Astrocyte (in vitro differentiated cells and primary cell): Measurements from ENCODE around the gene ZXDC. TPM values are rescaled to one million over a fixed set of nuclear protein-coding genes. Genes with fewer than 3 reads are reported as not detected.
A peak's percentile ranks its signal among the peaks of the same experiment; 100 is the strongest.

ENCODE experiments used
- DNase-seq: peaks from one replicate; pipeline ENCODE4 v3.0.0-alpha.2; 2010; ENCODE audit warnings: low read depth
- FAIRE-seq: peaks from 2 replicates; lab custom pipeline; 2011; peaks lifted over from hg19 to GRCh38; lab: Jason Lieb, UNC
- H2AFZ ChIP-seq: 2 replicates; pipeline ENCODE4 v1.6.0; 2012; ENCODE audit warnings: low read depth, low read length, inconsistent platforms
- H3K27ac ChIP-seq: 2 replicates; pipeline ENCODE4 v1.5.1; 2011; ENCODE audit warnings: low read depth, low read length, inconsistent platforms
- H3K27me3 ChIP-seq: 2 replicates; pipeline ENCODE4 v1.6.0; 2011; ENCODE audit warnings: low read length, inconsistent platforms; ENCODE audit not compliant: insufficient read depth
- H3K36me3 ChIP-seq: 2 replicates; pipeline ENCODE4 v1.5.1; 2011; ENCODE audit warnings: low read length, inconsistent platforms; ENCODE audit not compliant: insufficient read depth
- H3K4me1 ChIP-seq: 2 replicates; pipeline ENCODE4 v1.5.1; 2011; ENCODE audit warnings: low read length, inconsistent platforms; ENCODE audit not compliant: insufficient read depth
- H3K4me2 ChIP-seq: 2 replicates; pipeline ENCODE4 v1.6.0; 2012; ENCODE audit warnings: low read length, inconsistent platforms
- H3K4me3 ChIP-seq: 2 replicates; pipeline ENCODE4 v1.5.1; 2011; ENCODE audit warnings: low read depth, mild to moderate bottlenecking, low read length, inconsistent platforms; ENCODE audit not compliant: insufficient read depth
- H3K79me2 ChIP-seq: 2 replicates; pipeline ENCODE4 v1.6.0; 2012; ENCODE audit warnings: mild to moderate bottlenecking, low read length, inconsistent platforms; ENCODE audit not compliant: insufficient read depth
- H3K9ac ChIP-seq: 2 replicates; pipeline ENCODE4 v1.6.0; 2012; ENCODE audit warnings: mild to moderate bottlenecking, low read length, inconsistent platforms
- H3K9me3 ChIP-seq: 2 replicates; pipeline ENCODE4 v1.5.1; 2012; ENCODE audit warnings: low read depth, mild to moderate bottlenecking, low read length, inconsistent platforms; ENCODE audit not compliant: insufficient read depth
- H4K20me1 ChIP-seq: 2 replicates; pipeline ENCODE4 v1.6.0; 2012; ENCODE audit warnings: low read length, inconsistent platforms; ENCODE audit not compliant: insufficient read depth
- H3K27ac Mint-ChIP-seq: one replicate; pipeline ENCODE4 v1.8.0; 2021; ENCODE audit warnings: mild to moderate bottlenecking, mixed read lengths; ENCODE audit not compliant: unreplicated experiment
- H3K27me3 Mint-ChIP-seq: one replicate; pipeline ENCODE4 v1.8.0; 2021; ENCODE audit warnings: low read depth, mixed read lengths; ENCODE audit not compliant: unreplicated experiment
- H3K36me3 Mint-ChIP-seq: one replicate; pipeline ENCODE4 v1.8.0; 2021; ENCODE audit warnings: low read depth, mixed read lengths; ENCODE audit not compliant: unreplicated experiment
- H3K4me1 Mint-ChIP-seq: one replicate; pipeline ENCODE4 v1.8.0; 2021; ENCODE audit warnings: low read depth, mixed read lengths; ENCODE audit not compliant: unreplicated experiment
- H3K4me3 Mint-ChIP-seq: one replicate; pipeline ENCODE4 v1.8.0; 2021; ENCODE audit warnings: mild to moderate bottlenecking, moderate library complexity, mixed read lengths; ENCODE audit not compliant: unreplicated experiment
- H3K9me3 Mint-ChIP-seq: one replicate; pipeline ENCODE4 v1.8.0; 2021; ENCODE audit warnings: mild to moderate bottlenecking, mixed read lengths; ENCODE audit not compliant: unreplicated experiment
- CTCF ChIP-seq: IDR thresholded peaks from 2 replicates; pipeline ENCODE4 v1.5.1; 2011; ENCODE audit warnings: low read depth, mild to moderate bottlenecking, inconsistent platforms, low read length, moderate library complexity; ENCODE audit not compliant: insufficient read depth
- EZH2 ChIP-seq: IDR thresholded peaks from 2 replicates; pipeline ENCODE4 v1.6.1; 2012; ENCODE audit warnings: mild to moderate bottlenecking, low read length, inconsistent platforms; ENCODE audit not compliant: insufficient read depth
- total RNA-seq: library from RNA; stranded (reverse); gene quantifications from 2 replicates; pipeline ENCODE4 v1.2.1, GENCODE V29; 2021

The ZXDC gene
- total RNA-seq, 1 donor from 2014 or later: 19.6 TPM

- H3K36me3 ChIP-seq: no peaks in the 10 kb centered on the region
- H3K27ac ChIP-seq: no peak overlapping the region
- no peak for TF ChIP-seq EZH2
- TF ChIP-seq CTCF: no peak
- Mint-ChIP-seq H3K4me1 (no peaks in the 10 kb centered on the region), H3K36me3 (peaks cover 1% of the 10 kb centered on the region), H3K9me3 (no peaks in the 10 kb centered on the region), H3K27me3 (peaks cover 74% of the 10 kb centered on the region), H3K4me3 (no peak overlapping the region), H3K27ac (no peak overlapping the region)
- H3K9me3 ChIP-seq: no peaks in the 10 kb centered on the region
- FAIRE-seq (no peak), DNase-seq (no peak)
- no peaks in the 10 kb centered on the region for H3K79me2 ChIP-seq
- no peak overlapping the region for H2AFZ ChIP-seq
- H3K4me3 ChIP-seq: peak overlapping the region; percentile 28
- H3K4me2 ChIP-seq: peak overlapping the region; percentile 77
- peaks cover 20% of the 10 kb centered on the region for H3K27me3 ChIP-seq
- no peak overlapping the region for H3K9ac ChIP-seq
- no peaks in the 10 kb centered on the region for H4K20me1 ChIP-seq
- H3K4me1 ChIP-seq: peaks cover 7% of the 10 kb centered on the region
Measured at GRCh38 chr3:126524429-126524988, 48.8 kb upstream of the ZXDC start.

- no peak within 1 kb of the TSS for H3K9ac ChIP-seq
- peaks cover 1% of the 10 kb centered on the region for H3K36me3 Mint-ChIP-seq
- H3K27me3 Mint-ChIP-seq: peaks cover 74% of the 10 kb centered on the region
- no peaks in the 10 kb centered on the region for H3K4me1 Mint-ChIP-seq
- H3K9me3 Mint-ChIP-seq: no peaks in the 10 kb centered on the region
- H2AFZ ChIP-seq: peak within 1 kb of the TSS; percentile 71
- no peaks in the 10 kb centered on the region for H3K9me3 ChIP-seq
- H3K27ac Mint-ChIP-seq: peak within 1 kb of the TSS; percentile 12
- peak within 1 kb of the TSS; percentile 77 for H3K4me2 ChIP-seq
- peak within 1 kb of the TSS; percentile 28 for H3K4me3 ChIP-seq
- peak within 1 kb of the TSS; percentile 64 for H3K4me3 Mint-ChIP-seq
- FAIRE-seq (no peak), DNase-seq (peak; percentile 39)
- H3K27ac ChIP-seq: no peak within 1 kb of the TSS
- H3K79me2 ChIP-seq: no peaks in the 10 kb centered on the region
- H4K20me1 ChIP-seq: no peaks in the 10 kb centered on the region
- no peaks in the 10 kb centered on the region for H3K36me3 ChIP-seq
- TF ChIP-seq EZH2: peak; percentile 34
- no peak for TF ChIP-seq CTCF
- peaks cover 7% of the 10 kb centered on the region for H3K4me1 ChIP-seq
- peaks cover 21% of the 10 kb centered on the region for H3K27me3 ChIP-seq
Measured at GRCh38 chr3:126523745-126524428, 48.2 kb upstream of the ZXDC start, which contains the start of gene CHST13. Gene CHST13 (plus strand): TSS chr3:126524155. CDS start chr3:126524333, 178 bp downstream.

GRCh38 chr3:126522363-126522788 lies 46.7 kb upstream of the ZXDC start:
- no peaks in the 10 kb centered on the region for H4K20me1 ChIP-seq
- Mint-ChIP-seq H3K27ac (no peak overlapping the region), H3K4me1 (no peaks in the 10 kb centered on the region), H3K9me3 (no peaks in the 10 kb centered on the region), H3K36me3 (peaks cover 1% of the 10 kb centered on the region), H3K27me3 (peaks cover 73% of the 10 kb centered on the region), H3K4me3 (no peak overlapping the region)
- no peak overlapping the region for H3K4me3 ChIP-seq
- H3K27me3 ChIP-seq: peaks cover 26% of the 10 kb centered on the region
- FAIRE-seq: peak; percentile 69
- no peaks in the 10 kb centered on the region for H3K36me3 ChIP-seq
- no peak for TF ChIP-seq EZH2
- TF ChIP-seq CTCF: peak; percentile 68
- H3K4me2 ChIP-seq: no peak overlapping the region
- H3K9ac ChIP-seq: no peak overlapping the region
- no peak overlapping the region for H3K27ac ChIP-seq
- peak; percentile 19 for DNase-seq
- no peaks in the 10 kb centered on the region for H3K79me2 ChIP-seq
- no peaks in the 10 kb centered on the region for H3K9me3 ChIP-seq
- no peak overlapping the region for H2AFZ ChIP-seq
- H3K4me1 ChIP-seq: peaks cover 7% of the 10 kb centered on the region
